ENCODE measurements around the gene FAM168B.

FAM168B gene

DNA sequence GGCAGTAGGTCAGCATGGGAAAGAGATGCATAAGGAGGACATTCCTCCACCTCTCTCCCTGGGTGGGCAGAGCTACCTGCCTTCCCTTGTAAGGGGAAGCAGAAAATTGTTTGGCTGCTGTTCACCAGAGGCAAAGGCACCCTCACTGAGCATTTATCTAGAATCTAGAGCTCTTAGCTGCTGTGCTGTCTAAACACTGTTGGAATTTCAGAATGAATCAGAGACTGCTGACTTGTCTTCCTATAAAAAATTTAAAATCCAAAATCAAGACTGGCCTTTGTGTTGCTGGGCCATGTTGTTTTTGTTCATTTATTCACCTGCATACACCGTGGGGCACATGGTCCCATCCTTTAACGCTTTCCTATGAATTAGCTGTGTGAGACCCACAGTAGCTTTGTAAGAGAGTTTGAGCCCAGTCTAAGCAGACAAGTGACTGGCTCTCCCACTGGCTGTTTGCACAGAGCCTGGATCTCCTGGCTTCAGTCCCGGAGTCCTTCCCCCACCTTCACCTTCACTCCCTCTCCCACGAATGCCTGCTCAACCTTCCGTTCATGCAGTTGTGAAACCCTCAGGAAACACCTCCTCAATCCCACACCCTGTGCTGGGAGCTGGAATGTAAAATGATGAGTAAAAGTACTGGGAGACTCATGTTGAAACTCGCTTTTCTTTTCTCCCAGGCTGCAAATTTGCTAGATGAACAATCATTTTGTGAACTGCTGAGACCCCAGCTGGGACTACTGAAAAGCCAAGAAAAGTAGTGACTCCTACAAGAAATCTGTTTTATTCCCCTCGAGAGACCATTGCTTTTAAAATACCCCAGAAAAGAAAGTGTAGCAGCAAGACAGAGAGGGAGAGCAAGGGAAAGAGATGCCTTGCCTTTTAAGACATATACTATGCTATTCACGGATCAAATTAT, 76.2 kb downstream of the FAM168B start:
- DNase-seq, result no peak

DNA sequence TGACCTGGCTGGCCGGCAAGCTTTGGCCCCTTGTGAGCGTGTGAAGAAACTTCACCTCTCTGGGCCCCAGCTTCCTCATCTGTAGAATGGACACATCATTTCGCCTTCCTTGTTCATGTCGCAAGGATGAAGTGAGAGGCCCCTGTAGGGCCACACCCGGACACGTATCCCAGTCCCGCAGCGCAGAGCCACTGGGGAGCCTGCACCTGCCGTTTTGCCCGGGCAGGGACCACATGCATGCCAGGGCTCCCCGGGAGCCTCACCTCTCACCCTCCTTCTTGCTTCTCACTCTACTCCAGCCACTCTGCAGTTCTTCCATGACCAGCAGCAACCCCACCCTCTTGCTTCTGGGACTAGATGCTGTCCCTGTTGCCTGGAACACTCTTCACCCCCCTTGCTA, 77.5 kb downstream of the FAM168B start:
- DNase-seq, result no peak

DNA sequence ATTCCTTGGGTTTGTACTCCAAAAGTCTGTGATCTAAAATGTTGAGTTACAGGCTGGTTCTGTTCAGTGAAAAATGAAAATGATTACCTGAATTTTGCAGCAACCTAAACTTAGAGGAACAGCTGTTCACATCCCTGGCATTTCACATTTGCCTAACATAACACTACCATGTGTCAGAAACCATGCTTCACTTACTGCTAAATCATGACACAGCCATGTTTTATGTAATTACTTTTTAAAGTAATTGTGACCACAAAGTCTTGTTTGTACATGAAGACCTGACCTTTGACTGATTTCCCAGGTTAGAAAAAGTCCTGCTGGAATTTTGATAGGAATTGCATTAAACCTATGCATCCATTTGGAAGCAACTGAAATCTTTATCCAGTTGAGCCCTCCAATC, 79.1 kb downstream of the FAM168B start:
- no peak for DNase-seq

DNA sequence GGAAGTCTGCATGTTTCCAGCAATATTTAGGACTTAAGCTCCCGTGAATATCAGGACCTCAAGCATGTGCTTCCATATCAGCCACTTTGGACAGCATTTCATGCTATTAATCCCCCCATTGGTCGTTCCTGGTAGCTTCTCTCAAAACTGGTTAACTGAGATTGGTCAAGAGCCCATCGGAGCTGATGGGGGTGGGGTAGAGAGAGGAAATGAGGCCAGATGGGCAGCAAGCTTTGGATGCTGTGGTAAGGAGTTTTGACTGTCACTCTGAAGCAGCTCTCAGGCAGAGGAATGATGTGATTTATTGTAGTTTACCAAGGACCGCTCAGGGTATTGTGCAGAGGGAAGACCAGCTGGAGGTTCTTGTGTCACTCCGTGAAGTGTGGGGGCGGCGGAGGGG, 81.8 kb downstream of the FAM168B start:
- DNase-seq, result no peak

DNA sequence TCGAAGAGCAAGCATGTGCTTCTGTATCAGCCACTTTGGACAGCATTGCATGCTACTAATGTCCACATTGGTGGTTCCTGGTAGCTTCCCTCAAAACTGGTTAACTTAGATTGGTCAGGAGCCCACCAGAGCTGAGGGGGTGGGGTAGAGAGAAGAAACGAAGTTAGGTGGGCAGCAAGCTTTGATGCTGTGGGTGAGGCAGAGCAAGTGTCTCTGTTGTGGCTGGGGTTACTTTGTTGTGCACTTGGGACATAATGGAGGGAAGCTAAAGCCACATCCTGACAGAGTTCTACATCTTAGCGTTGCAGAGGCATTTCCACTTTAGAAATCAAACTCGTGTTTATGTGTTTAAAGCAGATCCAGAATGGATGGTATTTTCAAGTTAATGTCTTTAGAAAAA, 82.7 kb downstream of the FAM168B start:
- DNase-seq, result no peak

DNA sequence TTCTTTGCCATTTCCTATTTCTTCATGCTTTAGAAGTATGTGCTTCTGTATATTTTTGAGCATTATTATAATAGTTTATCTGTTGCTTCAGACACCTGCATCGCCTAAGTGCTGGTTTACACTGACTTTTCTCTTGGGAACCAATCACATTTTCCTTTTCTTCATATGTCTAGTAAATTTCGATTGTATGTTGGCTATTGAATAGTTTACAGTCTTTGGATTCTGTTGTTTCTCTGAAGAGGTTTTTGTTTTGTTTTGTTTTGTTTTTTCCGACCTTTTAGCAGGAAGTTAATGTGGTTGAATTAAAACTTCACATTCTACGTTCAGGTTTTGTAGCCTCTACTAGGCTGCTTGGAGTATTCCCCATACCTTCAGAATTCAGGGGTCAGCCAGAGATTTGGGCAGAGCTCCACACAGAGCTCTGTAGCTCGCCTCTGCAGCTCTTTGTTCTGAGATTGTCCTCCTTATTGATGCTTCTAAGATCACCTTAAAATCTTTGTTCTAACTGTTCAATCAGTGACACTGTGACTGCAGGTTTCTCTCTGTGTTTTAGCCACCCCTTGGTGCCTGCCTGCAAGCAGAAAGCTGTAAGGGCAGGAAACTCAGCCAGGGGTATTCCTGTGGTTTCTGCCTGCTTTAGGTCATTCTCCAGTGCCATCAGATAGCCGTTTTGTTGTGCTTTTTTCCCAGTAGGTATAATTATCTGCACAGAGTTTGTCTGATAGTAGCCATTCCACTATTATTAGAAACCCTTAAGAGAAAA, 83.4 kb downstream of the FAM168B start:
- DNase-seq, result no peak

DNA sequence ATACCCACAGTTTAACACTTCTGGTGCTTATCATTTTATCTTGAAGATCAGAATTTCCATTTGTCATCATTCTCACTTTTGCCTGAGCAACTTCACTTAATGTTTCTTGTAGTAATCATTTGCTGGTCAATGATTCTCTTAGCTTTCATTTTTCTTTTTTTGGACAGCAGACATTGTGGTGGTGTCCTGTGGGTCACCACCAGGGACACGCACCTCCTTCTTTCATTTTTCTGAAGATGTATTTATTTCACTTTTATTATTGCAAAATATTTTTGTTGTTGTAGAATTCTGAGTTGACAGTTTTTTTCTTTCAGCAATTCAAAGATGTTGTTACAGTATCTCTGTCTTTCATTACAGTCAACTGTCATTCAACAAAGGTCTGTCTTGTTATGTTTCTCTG, 84.3 kb downstream of the FAM168B start:
- no peak for DNase-seq

DNA sequence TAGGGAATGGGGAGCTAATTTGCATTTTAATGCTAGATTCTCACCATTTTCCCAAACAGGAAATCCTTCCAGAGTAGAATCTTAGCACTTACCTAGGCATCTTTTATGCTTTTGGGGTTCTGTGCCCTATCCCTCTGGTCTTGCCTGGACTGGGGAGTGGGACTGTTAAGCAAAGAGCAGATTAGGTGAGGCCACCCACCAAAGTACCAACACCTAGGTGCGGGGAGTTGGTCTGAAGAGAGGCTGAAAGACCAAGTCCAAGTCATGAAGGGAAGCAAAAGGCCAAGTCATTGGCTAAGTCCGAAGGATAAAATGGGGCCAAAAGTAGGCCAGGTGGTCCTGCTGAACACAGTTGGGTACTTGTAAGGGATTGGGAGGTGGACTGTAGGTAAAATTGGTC, 86.7 kb downstream of the FAM168B start:
- no peak for DNase-seq

DNA sequence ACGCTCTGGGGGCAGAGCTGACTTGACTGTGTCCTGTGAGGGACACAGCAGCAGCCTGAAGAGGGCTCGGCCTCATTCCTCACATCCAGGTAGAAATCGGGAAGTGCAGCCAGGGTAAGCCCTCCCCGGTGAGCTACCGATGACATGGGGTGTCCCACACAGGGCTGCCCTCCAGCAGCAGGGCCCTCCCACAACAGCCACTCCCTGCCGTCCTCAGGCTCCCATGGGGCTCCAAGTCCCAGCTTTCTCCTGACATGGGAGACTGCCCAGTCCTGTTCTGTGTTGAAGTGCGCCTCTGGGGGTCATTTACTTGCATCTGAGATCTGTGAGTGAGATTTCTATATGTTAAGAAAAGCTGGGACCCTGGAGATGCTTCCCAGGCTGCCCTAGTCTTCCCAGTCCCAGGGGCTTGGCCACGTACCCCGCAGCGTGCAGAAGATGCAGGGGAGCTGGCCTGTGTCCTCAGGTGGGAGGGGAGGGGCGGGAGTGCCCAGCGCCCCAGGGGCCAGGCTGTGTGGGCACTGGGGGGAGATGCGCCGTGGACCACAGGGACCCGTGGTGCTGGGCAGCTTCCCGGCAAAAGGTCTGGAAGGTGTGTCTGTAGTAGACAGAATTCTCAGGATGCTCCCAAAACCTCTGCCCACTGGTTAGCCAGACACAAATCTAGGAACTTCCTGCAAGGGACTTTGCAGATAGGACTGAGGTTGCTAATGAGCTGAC, 87.9 kb downstream of the FAM168B start:
- DNase-seq, result no peak

DNA sequence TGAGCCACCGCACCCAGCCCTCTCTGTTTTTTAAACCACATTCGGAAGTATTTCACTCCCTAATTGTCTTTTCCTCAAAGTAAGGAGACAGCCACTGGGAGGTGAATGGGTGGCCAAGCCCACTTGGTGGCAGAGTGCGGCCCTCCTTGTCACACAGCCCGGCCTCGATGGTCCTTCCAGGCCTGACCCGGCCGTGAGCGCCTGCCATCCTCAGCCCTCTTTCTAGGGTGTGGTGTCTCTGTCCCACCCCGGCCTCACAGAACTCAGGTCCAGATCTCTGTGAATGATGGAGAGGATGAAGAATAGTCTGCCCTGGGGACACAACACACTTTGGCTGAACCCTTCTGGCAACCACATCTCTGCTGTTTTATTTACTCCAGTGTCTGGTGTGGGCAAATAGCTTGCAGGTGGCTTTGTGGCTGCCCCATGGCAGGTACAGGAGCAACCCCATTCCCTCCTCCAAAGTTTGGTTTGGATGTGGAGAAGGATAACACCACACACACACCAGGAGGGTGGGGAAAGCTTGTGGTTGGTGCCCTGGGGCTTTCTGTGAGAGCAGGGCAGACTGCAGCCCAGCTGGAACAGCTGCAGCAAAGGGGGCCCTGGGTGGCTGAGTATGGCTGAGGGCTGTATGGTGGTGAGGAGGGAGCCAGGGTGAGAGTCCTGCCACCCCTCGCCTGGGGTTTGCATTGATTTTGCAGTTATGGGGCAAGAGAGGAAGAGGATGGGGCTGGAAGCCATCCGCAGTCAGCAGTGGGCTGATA, 88.6 kb downstream of the FAM168B start:
- no peak for DNase-seq

DNA sequence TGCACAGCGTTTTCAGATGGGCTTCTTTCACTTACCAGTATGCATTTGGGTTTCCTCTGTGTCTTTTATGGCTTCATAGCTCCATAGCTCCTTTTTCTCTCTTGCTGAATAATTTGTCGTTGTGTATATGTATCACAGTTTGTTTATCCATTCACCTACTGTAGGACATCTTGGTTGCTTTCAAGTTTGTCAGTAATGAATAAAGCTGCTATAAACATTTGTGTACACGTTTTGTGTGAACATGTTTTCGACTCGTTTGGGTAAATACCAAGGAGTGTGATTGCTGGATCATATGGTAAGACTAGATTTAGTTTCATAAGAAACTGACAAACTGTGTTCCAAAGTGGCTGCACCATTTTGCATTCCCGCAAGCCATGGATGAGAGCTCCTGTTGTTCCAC, 94.7 kb downstream of the FAM168B start:
- no peak for DNase-seq
